Stomach (tissue), 9 donors: Measurements from ENCODE around the gene BTK. TPM values are rescaled to one million over a fixed set of nuclear protein-coding genes. Genes with fewer than 3 reads are reported as not detected.

Source experiments
- DNase-seq, 2 donors: peaks; one replicate each; pipeline versions ENCODE4 v3.0.0 to v3.0.0-alpha.2; 2013 to 2019
- H3K27ac ChIP-seq, 5 donors: fragments of 200-600 bp in 4 of 5; sonication (generic) in 4 of 5; one replicate each; pipeline ENCODE4 v1.5.1; 2013 to 2019; ENCODE audit warnings: mild to moderate bottlenecking in 1 of 5, moderate library complexity in 1 of 5
- H3K27me3 ChIP-seq, 3 donors: fragments of 200-600 bp; sonication (generic); one replicate each; pipeline ENCODE4 v1.5.1; 2017 to 2019; ENCODE audit warnings: mixed run types in 1 of 3
- H3K36me3 ChIP-seq, 4 donors: fragments of 200-600 bp; sonication (generic); 1 replicate in 3 of 4; 2 replicates in 1 of 4; pipeline ENCODE4 v1.5.1; 2016 to 2019
- H3K4me1 ChIP-seq, 4 donors: fragments of 200-600 bp; sonication (generic); one replicate each; pipeline ENCODE4 v1.5.1; 2016 to 2019
- H3K4me3 ChIP-seq, 4 donors: fragments of 200-600 bp; sonication (generic) in 3 of 4; one replicate each; pipeline ENCODE4 v1.5.1; 2016 to 2019; ENCODE audit warnings: mild to moderate bottlenecking in 1 of 4
- H3K9me3 ChIP-seq, 4 donors: fragments of 200-600 bp; sonication (generic); one replicate each; pipeline ENCODE4 v1.5.1; 2016 to 2019
- POLR2AphosphoS5 ChIP-seq, 3 donors: sonication (generic); formaldehyde crosslinking; IDR thresholded peaks; one replicate each; pipeline ENCODE4 v1.6.1; 2016; ENCODE audit warnings: antibody characterized with exemption in 3 of 3
- WGBS, 5 donors: extraction: QIAGEN DNeasy Blood & Tissue Kit in 3 of 5; methylation state at CpG; one replicate each; pipeline versions ENCODE4 v1.1.5 to v1.1.7; 2013 to 2018; 5-methylcytosine and 5-hydroxymethylcytosine counted together
- intact Hi-C: fragments of 100-400 bp; cut with DNase I; formaldehyde crosslinking; loops from one replicate; pipeline ENCODE4 v1.15.1; 2023; ENCODE audit warnings: low total_unique reads
- polyA plus RNA-seq, 3 donors: library from polyadenylated mRNA; stranded (reverse); fragments of 200-250 nt; gene quantifications; one replicate each; pipeline ENCODE4 v1.2.3, GENCODE V29; 2013
- small RNA-seq, 4 donors: library from RNA; depleted of rRNA; stranded (forward); fragments of <200 nt; gene quantifications; one replicate each; pipeline ENCODE3, GENCODE V24; 2016
- total RNA-seq, 5 donors: library from RNA; depleted of rRNA; stranded (reverse); fragments of >200 nt; gene quantifications; one replicate each; pipeline versions ENCODE4 v1.1.0 to v1.2.3, GENCODE V29; 2014 to 2016
- TF ChIP-seq, protein P1 (sequence below), 7 experiments: fragments of 450-650 bp in 4 of 7; fragments of 200-600 bp in 3 of 7; sonication (generic) in 3 of 7; IDR thresholded peaks; one replicate each; pipeline ENCODE4 v1.5.1; 2016 to 2019; ENCODE audit warnings: antibody characterized with exemption in 7 of 7, control low read depth in 2 of 7, mild to moderate bottlenecking in 1 of 7
- donor health status: healthy with polysubstance abuse.
- donor health status: Bipolar disorder and iron deficiency.
- donor health status: healthy.

BTK gene
- total and polyA plus RNA-seq, 8 donors: 1.3 to 8.7 (median 2.9) TPM; not detected in 2

DNA sequence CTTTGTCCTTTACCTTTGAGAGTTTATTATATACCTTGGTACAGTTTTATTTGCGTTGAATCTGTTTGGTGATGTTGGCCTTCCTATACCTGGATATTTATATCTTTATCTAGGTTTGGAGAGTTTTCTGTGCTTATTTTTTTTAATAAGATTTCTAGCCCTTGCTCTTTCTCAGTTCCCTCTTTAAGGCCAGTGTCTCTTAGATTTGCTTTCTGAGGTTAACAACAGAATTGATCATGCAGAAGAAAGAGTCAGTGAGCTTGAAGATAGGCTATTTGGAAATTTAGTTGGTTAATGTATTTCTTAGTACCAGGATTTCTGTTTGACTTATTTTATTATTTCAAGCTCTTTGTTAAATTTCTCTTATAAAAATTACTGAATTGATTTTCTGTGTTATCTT is 82.2 kb downstream of the BTK start:
- peaks cover 0 to 11% (median 0%) of the 10 kb centered on the region in 4 donors for H3K9me3 ChIP-seq
- intact Hi-C loops: no loop called here
- no peak for TF ChIP-seq POLR2AphosphoS5 (IDR thresholded peaks at IDR 0.05)
- TF ChIP-seq, protein P1, sequence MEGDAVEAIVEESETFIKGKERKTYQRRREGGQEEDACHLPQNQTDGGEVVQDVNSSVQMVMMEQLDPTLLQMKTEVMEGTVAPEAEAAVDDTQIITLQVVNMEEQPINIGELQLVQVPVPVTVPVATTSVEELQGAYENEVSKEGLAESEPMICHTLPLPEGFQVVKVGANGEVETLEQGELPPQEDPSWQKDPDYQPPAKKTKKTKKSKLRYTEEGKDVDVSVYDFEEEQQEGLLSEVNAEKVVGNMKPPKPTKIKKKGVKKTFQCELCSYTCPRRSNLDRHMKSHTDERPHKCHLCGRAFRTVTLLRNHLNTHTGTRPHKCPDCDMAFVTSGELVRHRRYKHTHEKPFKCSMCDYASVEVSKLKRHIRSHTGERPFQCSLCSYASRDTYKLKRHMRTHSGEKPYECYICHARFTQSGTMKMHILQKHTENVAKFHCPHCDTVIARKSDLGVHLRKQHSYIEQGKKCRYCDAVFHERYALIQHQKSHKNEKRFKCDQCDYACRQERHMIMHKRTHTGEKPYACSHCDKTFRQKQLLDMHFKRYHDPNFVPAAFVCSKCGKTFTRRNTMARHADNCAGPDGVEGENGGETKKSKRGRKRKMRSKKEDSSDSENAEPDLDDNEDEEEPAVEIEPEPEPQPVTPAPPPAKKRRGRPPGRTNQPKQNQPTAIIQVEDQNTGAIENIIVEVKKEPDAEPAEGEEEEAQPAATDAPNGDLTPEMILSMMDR (IDR thresholded peaks at IDR 0.05): no peak
- no peaks in the 10 kb centered on the region for H3K27me3 ChIP-seq
- no peak for DNase-seq
- no peaks in the 10 kb centered on the region for H3K4me1 ChIP-seq
- H3K27ac ChIP-seq: no peak overlapping the region
- 83 to 91% (median 83%) methylated on average over 1 of the region's 1 CpG for WGBS, 5 donors
- no peak overlapping the region for H3K4me3 ChIP-seq
- H3K36me3 ChIP-seq: no peaks in the 10 kb centered on the region

Small RNA genes lying within 50 kb of the gene (small RNA-seq; reads per million reads assigned to genes)
- gene RNU6-934P: 0 reads per million in 4 donors

Other genes starting within 250 kb of the BTK start
- gene DRP2, start 166.4 kb downstream of the BTK start, total RNA-seq: 1 to 10 TPM in 2 of 5 donors, not detected in 3; 1.1 to 1.2 TPM
- under 1 TPM in 2 of 3 donors, not detected in 1; 0.08 to 0.12 TPM for gene DRP2, start 166.4 kb downstream of the BTK start, polyA plus RNA-seq
- 1 to 10 TPM in 1 of 5 donors, not detected in 4; 2.0 TPM for gene TAF7L, start 94.9 kb downstream of the BTK start, total RNA-seq
- gene TAF7L, start 94.9 kb downstream of the BTK start, polyA plus RNA-seq: under 1 TPM in 1 of 3 donors, not detected in 2; 0.13 TPM
- gene TIMM8A, start 37.4 kb downstream of the BTK start, total RNA-seq: 1 to 10 TPM in 4 of 5 donors, not detected in 1; 4.6 to 8.8 (median 7.2) TPM
- 10 to 100 TPM in 1 of 3 donors, 1 to 10 TPM in 2; 6.9 to 10.9 (median 9.3) TPM for gene TIMM8A, start 37.4 kb downstream of the BTK start, polyA plus RNA-seq
- gene RPL36A, start 4.8 kb upstream of the BTK start, total RNA-seq: 1,000 to 10,000 TPM in 2 of 5 donors, 100 to 1,000 TPM in 3; 555 to 1,097 (median 872) TPM
- 1,000 to 10,000 TPM; 2,307 to 3,486 (median 2,694) TPM for gene RPL36A, start 4.8 kb upstream of the BTK start, polyA plus RNA-seq
- 10 to 100 TPM in 2 of 5 donors, 1 to 10 TPM in 2, not detected in 1; 6.4 to 19.6 (median 12.7) TPM for gene GLA, start 21.7 kb upstream of the BTK start, total RNA-seq
- gene GLA, start 21.7 kb upstream of the BTK start, polyA plus RNA-seq: 10 to 100 TPM in 2 of 3 donors, 1 to 10 TPM in 1; 8.1 to 25.6 (median 18.6) TPM
- gene HNRNPH2, start 22.0 kb upstream of the BTK start, total RNA-seq: 10 to 100 TPM in 4 of 5 donors, 1 to 10 TPM in 1; 5.5 to 98.4 (median 15.2) TPM
- gene HNRNPH2, start 22.0 kb upstream of the BTK start, polyA plus RNA-seq: 10 to 100 TPM; 31.6 to 53.5 (median 46.1) TPM
- 10 to 100 TPM in 2 of 5 donors, 1 to 10 TPM in 3; 3.1 to 35.3 (median 4.7) TPM for gene ARMCX4, start 99.3 kb upstream of the BTK start, total RNA-seq
- 1 to 10 TPM; 4.3 to 8.7 (median 4.5) TPM for gene ARMCX4, start 99.3 kb upstream of the BTK start, polyA plus RNA-seq
- gene ARMCX1, start 164.4 kb upstream of the BTK start, total RNA-seq: 10 to 100 TPM in 3 of 5 donors, 1 to 10 TPM in 2; 2.8 to 72.8 (median 18.2) TPM
- gene ARMCX1, start 164.4 kb upstream of the BTK start, polyA plus RNA-seq: 10 to 100 TPM in 2 of 3 donors, 1 to 10 TPM in 1; 9.5 to 13.0 (median 10.8) TPM
- gene ARMCX6, start 231.8 kb upstream of the BTK start, total RNA-seq: 10 to 100 TPM in 1 of 5 donors, 1 to 10 TPM in 3, under 1 TPM in 1; 0.45 to 20.6 (median 7.0) TPM
- 10 to 100 TPM; 19.5 to 23.2 (median 19.9) TPM for gene ARMCX6, start 231.8 kb upstream of the BTK start, polyA plus RNA-seq
- 10 to 100 TPM; 10.7 to 79.1 (median 21.0) TPM for gene ARMCX3, start 237.0 kb upstream of the BTK start, total RNA-seq
- 10 to 100 TPM; 15.6 to 25.8 (median 24.5) TPM for gene ARMCX3, start 237.0 kb upstream of the BTK start, polyA plus RNA-seq